Kidney epithelial cell (primary cell): ENCODE data around the gene ST6GALNAC5. TPM values are rescaled to one million over a fixed set of nuclear protein-coding genes. Genes with fewer than 3 reads are reported as not detected.

ENCODE experiments used
- DNase-seq: peaks from one replicate; pipeline ENCODE4 v3.0.0-alpha.2; 2010; ENCODE audit warnings: low read depth
- H3K27me3 ChIP-seq: 2 replicates; pipeline ENCODE4 v1.6.0; 2011; ENCODE audit warnings: low read length; ENCODE audit not compliant: control insufficient read depth, insufficient read depth
- H3K36me3 ChIP-seq: 2 replicates; pipeline ENCODE4 v1.5.1; 2011; ENCODE audit warnings: low read length; ENCODE audit not compliant: control insufficient read depth, insufficient read depth
- H3K4me3 ChIP-seq: 2 replicates; pipeline ENCODE4 v1.5.1; 2011; ENCODE audit warnings: low read depth, mild to moderate bottlenecking, control low read depth, low read length
- CTCF ChIP-seq: IDR thresholded peaks from 2 replicates; pipeline ENCODE4 v1.5.1; 2011; ENCODE audit warnings: mild to moderate bottlenecking, moderate library complexity, low read length, control low read depth, inconsistent platforms; ENCODE audit not compliant: insufficient read depth, poor library complexity, severe bottlenecking
- total RNA-seq: library from RNA; depleted of rRNA; stranded (reverse); fragments of >200 nt; gene quantifications from 2 replicates; pipeline ENCODE4 v1.2.3, GENCODE V29; 2015

Gene ST6GALNAC5
- total RNA-seq, 1 donor from 2014 or later: 9.4 TPM

GRCh38 chr1:76841460-76841859, 25.8 kb upstream of the ST6GALNAC5 start:
- no peak overlapping the region for H3K4me3 ChIP-seq
- TF ChIP-seq CTCF: no peak
- H3K36me3 ChIP-seq: no peaks in the 10 kb centered on the region
- no peaks in the 10 kb centered on the region for H3K27me3 ChIP-seq
- no peak for DNase-seq

- Histone ChIP-seq H3K4me3 (no peak overlapping the region), H3K36me3 (no peaks in the 10 kb centered on the region), H3K27me3 (no peaks in the 10 kb centered on the region)
- no peak for DNase-seq
- no peak for TF ChIP-seq CTCF
Observed at GRCh38 chr1:76843821-76844464, 23.3 kb upstream of the ST6GALNAC5 start.

GRCh38 chr1:76854255-76854654, 13.0 kb upstream of the ST6GALNAC5 start:
- no peak overlapping the region for H3K4me3 ChIP-seq
- no peaks in the 10 kb centered on the region for H3K36me3 ChIP-seq
- no peaks in the 10 kb centered on the region for H3K27me3 ChIP-seq
- TF ChIP-seq CTCF: no peak
- no peak for DNase-seq

- Histone ChIP-seq H3K4me3 (no peak overlapping the region), H3K27me3 (no peaks in the 10 kb centered on the region), H3K36me3 (no peaks in the 10 kb centered on the region)
- DNase-seq: no peak
- TF ChIP-seq CTCF: no peak
Observed at GRCh38 chr1:76856104-76856503, 11.2 kb upstream of the ST6GALNAC5 start.

- H3K36me3 ChIP-seq: no peaks in the 10 kb centered on the region
- no peak for TF ChIP-seq CTCF
- DNase-seq: no peak
- H3K27me3 ChIP-seq: no peaks in the 10 kb centered on the region
- no peak overlapping the region for H3K4me3 ChIP-seq
Observed at GRCh38 chr1:76857138-76857537, 10.1 kb upstream of the ST6GALNAC5 start.

GRCh38 chr1:76857973-76858372, 9.3 kb upstream of the ST6GALNAC5 start:
- Histone ChIP-seq H3K36me3 (no peaks in the 10 kb centered on the region), H3K27me3 (no peaks in the 10 kb centered on the region), H3K4me3 (no peak overlapping the region)
- no peak for TF ChIP-seq CTCF
- DNase-seq: no peak
